ENCODE measurements around the gene DOCK2.
"Not testable (repeated sequence)": the region's sequence is repeated elsewhere in the genome, so short reads cannot be mapped to it uniquely, and the experiment has no call there.

DOCK2 gene

GRCh38 chr5:169758886-169759285 lies 121.8 kb downstream of the DOCK2 start:
- DNase-seq: no peak

- DNase-seq: no peak
These were observed 123.2 kb downstream of the DOCK2 start for GRCh38 chr5:169760229-169760628.

DNA sequence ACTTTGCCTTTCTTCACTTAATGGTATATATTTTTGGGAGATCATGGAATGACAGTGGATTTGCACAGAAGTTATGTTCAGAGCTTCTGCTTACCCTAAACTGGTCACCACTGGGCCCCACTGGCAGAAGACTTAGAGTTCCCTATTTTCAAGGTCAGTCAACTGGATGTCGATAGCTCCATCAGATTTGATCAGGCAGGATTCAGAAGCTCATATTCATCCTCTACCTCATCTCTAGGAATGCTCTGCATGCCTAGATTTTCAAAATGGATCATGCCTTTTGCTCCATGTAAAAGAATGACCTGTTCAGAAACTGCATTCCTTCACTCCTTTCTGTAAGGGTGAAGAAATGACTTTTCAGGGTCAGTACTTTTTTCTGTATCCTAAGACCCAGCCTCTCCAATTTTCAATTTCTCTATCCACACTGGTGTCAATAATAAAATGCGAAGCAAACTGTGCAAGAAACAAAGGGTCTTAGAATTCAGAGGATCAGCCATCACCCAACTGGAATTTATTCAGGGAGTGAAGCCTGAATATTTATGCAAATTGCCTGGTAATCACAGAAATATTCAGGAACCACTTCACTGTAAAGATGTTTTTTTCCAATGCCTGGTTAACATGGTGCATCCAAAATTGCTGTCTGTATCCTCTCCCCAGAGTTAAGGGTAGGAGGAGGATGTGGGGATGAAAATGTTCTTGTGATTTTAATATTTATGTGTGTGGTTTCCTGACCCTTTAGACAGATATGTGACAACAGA lies 125.4 kb downstream of the DOCK2 start:
- DNase-seq: no peak

DNA sequence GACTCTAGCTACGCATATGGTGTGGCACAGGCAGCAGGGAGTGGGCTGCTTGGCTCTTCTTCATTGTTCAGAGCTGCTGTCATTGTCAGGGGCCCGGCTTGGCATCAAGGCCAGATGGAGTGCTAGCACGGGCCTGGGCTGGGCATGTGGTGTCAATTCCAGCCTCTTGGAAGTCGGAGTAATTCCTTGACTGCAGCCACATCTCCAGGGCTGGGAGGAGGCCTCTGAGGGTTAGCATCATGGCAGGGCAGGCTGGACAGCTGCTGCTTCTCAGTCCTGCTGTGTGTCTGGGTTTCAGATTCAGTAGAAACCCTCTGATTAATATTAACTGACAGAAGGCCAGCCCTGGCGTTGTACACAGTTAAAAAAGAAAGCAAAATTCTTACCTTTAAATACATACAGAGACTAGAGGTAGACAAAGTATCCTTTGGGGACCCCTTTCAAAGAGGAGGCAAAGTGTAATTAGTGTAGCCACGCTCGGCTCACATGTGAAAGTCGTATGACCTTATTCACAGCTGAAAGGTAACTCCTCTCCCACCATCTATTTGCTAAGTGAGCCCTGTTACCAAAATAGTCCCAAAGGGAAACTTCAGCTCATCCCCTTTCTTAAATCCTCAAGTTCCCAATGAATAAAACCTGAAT lies 126.4 kb downstream of the DOCK2 start:
- no peak for DNase-seq

DNA sequence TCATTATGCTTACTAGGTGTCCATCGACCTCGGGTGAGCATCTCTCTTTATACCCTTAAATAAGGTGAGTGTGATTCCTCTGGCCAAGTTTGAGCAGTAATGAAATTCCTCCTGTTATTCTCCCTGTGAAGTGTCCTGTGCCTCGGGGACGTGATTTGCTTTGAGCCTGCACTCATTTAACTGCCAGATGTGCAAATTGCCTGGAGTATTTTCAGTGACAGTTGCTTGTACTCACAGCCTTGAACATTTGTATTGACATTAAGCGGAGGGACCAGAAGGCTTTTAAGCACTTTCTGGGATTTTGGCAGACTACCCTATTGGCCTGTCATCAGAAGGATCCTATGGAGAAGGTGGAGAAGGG lies 126.9 kb downstream of the DOCK2 start:
- no peak for DNase-seq

GRCh38 chr5:169765176-169765996 lies 128.3 kb downstream of the DOCK2 start:
- DNase-seq: no peak

DNA sequence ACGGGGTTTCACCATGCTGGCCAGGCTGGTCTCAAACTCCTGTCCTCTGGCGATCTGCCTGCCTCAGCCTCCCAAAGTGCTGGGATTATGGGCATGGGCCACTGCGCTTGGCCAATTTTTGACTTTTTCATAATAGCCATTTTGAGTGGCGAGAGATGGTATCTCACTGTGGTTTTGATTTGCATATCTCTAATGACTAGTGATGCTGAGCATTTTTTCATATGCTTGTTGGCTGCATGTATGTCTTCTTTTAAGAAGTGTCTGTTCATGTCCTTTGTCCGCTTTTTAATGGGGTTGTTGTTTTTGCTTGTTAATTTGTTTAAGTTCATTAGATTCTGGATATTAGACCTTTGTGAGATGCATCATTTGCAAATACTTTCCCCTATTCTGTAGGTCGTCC lies 129.9 kb downstream of the DOCK2 start:
- not testable (repeated sequence) for DNase-seq

GRCh38 chr5:169767938-169768337 lies 130.9 kb downstream of the DOCK2 start:
- DNase-seq: no peak

DNA sequence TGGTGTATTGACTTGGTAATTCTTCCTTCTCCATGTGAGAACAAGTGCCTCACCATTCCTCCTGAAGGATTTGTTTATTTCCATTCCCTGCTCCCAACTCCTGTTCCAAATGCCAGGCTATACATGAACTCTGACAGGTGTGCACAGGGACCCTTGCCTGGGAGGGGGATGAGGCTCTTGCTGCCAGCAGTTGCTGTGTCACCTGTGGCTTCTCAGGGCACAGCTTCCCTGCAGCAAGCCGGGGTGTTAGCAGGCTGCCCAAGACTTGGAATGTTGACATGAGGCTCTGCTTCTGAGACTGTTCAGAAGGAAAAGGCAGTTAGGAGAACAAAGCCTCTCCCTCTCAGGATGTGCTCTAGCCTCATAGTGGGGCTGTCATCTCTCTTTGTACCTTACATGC lies 131.3 kb downstream of the DOCK2 start:
- DNase-seq: no peak

GRCh38 chr5:169770109-169770508 lies 133.0 kb downstream of the DOCK2 start:
- DNase-seq: no peak

DNA sequence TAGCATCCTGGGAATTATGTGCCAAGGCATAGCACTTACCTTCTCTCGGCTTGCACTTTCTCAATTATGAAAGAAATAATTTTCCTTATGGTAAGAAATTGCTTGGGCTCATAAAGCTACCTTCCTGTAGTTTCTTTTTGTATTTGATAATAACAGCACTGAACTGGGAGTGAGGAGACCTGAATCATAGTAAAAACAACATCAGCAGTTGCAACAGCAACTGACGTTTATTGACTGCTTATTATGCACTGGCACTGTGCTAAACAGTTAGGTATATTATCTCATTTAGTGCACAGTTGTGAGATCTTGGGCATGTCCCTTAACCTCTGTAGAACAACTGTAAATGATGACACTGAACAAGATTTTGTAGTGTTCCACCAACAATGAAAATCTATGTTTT lies 135.2 kb downstream of the DOCK2 start:
- no peak for DNase-seq

DNA sequence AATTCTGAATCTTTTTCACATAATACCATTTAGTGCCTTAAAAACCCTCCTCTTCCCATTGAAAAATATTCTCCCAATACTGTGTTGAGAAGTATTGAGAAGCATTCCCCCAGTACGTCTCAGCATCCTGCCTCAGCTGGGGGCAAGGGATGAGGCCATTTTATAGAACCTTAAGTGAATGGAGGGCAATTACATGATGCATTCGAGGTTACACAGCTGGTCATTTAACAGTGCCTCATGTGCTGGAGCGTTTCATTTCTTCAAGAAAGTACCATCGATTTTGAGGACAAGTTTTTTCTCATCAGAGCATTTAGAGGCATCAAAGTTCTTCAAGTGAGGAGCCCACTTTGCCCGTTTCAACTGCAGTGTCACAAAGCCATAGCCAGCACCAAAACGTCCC lies 135.6 kb downstream of the DOCK2 start:
- no peak for DNase-seq

DNA sequence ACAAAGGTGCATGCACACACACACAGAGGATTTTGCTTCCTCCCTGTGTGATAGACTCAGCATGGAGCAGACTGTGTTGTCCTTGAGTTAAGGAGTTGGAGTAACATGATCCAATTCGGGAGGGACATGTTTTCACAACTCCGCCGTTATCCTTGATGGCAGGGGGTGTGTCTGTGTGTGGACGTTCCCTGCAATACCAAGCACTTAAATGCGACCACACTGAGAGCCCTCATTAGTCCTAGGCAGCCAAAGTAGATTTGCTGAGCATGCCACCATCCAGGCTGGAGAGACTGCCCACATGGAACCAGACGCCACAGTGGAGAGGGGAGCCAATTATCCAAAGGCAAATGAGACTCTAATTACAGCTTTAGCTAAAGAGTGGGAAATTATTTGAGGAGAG lies 140.1 kb downstream of the DOCK2 start:
- no peak for DNase-seq

DNA sequence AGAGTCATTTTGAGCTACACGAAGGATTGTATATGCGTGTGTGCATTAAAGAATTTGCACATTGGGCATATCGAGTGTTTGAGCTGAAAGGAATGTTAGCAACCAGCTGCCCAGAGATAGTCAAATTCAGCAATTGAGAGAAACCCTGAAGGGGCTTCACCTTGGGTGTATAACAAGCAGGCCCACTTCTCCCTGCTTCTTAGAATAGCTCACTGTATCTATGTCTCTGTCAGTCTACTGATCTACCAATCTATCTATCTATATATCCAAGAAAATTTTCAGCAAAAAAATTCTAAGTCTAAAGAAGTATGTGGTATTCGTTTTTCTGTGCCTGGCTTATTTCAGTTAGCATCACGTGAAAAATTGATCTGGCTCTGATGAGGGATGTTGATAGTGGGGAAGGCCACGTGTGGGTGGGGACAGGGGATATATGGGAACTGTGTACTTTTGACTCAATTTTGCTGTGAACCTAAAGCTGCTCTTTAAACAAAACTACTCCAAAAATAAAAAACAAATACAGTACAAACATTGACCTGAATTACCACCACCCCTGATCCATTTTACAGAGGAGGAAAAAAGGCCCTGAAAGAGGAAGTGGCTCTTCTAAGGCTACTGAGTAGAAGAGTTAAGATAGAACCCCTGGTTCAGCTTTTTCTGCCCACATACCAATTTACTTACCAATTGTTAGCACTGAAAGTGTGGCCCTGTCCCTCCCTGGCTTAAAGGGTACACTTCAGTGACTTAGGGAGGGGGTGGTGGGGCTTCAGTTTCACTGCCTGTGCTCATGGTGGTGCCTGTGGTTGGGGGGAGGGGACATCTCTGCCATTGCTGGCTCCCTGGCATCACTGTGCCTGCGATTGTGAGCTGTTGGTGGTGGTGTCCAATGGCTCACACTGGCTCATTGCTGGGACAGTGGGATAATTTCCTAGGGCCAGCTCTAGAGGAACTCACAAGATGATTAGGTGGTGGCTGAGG lies 141.8 kb downstream of the DOCK2 start:
- DNase-seq: no peak

GRCh38 chr5:169781420-169782345 lies 144.6 kb downstream of the DOCK2 start:
- no peak for DNase-seq

DNA sequence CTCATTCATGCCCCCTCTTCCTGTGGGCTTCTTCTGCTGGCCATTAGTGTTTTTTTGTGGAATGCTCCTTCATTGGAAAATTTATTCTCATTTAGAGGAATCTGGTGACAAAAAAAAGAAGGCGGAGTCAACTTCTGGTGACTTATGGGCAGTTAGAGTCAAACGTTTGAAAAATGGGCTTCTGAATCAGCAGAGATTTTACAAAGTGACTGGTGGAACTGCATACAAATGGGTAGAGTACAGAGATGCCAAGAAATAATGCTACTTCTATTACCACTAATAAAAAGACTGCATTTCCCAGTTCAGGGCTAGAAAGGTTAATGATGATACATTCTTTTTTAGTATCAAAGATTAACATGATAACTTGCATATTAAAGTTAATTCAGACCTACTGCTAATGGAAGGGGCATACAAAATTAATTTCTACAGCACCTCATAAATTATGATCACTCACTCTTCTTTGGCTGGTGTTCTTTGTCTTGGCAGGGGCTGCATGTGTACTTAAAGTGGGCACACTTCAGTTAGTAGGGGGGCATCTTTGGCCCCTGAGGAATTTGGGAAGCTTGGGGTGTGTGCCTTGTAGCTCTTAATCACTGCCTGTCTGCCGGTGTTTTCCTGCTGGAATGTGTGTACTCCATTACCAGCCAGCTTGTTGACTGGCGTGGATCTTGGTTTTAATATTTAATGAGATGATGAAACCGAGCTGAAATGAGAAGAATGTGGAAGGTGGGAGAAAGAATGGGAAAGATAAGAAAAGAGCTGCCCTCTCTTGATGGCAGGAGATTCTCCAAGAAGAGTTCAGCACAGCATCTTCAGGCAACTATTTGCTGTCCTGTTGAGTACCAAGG lies 148.9 kb downstream of the DOCK2 start:
- DNase-seq: no peak

GRCh38 chr5:169788168-169788567 lies 151.1 kb downstream of the DOCK2 start:
- no peak for DNase-seq

DNA sequence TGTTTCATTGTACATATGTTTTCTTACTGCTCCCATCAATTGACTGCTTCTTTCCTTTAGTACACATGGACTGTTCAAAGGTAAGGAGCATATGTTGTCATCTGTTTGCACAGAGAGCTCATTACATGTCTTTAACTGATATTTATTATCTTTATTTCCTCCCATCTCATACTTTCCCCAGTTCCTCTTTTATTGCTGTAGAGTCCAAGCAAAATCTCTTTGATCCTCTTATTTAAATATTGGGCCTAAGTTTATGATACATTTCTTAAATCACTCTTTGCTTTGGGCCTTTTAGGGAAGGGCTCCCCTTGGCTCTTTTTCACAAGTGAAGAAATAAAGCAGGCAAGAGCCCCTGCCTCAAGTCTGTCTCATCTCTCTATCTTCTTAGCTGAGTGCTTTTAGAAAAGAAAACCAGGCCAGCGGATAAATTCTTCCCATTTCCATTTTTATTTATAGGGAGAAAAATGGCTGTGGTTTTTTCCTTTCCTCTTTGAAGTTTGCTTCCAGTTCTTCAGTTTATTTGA lies 152.4 kb downstream of the DOCK2 start:
- no peak for DNase-seq

- DNase-seq: no peak
These were observed 154.2 kb downstream of the DOCK2 start for GRCh38 chr5:169791251-169791650.

DNA sequence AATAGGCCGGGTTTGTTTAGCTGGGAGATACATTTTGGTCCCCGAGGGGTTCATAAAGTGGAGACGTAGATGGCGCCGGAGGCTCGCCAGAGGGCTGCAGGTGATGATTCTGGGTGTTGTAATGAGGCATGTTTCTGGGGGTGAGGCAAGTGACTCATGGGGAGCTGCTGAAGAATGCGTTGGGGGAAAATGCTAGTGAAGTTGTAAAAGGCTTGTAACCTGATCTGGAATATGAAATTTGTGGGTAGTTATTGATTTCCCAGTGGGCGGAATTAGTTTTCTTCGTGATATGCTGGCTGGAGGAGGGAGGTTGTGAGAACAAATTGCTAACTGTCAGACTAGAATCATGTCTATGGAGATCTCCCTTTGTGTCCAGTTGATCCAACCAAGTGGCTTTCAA lies 158.3 kb downstream of the DOCK2 start:
- no peak for DNase-seq

Data from stimulated activated CD4-positive, alpha-beta T cell treated with anti-CD3 and anti-CD28 coated beads, Interleukin-2, amount 100 ng/mL, for 48 hours (primary cell).